NT2/D1 (cell line): ENCODE data around the gene ACACA.

Experiments used
- DNase-seq: peaks from one replicate; pipeline ENCODE4 v3.0.0-alpha.2; 2011; ENCODE audit warnings: low read depth, low spot score
- H3K27me3 ChIP-seq: 2 replicates; pipeline ENCODE4 v1.6.0; 2011; ENCODE audit warnings: mild to moderate bottlenecking; ENCODE audit not compliant: insufficient read length, insufficient read depth
- H3K36me3 ChIP-seq: 2 replicates; pipeline ENCODE4 v1.6.1; 2011; ENCODE audit warnings: mild to moderate bottlenecking, low read length, mixed read lengths; ENCODE audit not compliant: insufficient read depth, insufficient read length
- H3K4me1 ChIP-seq: 2 replicates; pipeline ENCODE4 v1.5.1; 2011; ENCODE audit not compliant: insufficient read depth, insufficient read length
- H3K4me3 ChIP-seq: 2 replicates; pipeline ENCODE4 v1.5.1; 2011; ENCODE audit warnings: low read depth; ENCODE audit not compliant: insufficient read length
- H3K9ac ChIP-seq: 2 replicates; pipeline ENCODE4 v1.6.0; 2011; ENCODE audit warnings: low read depth; ENCODE audit not compliant: insufficient read length
- H3K9me3 ChIP-seq: 2 replicates; pipeline ENCODE4 v1.5.1; 2011; ENCODE audit warnings: mild to moderate bottlenecking, low read length; ENCODE audit not compliant: insufficient read depth
- SUZ12 ChIP-seq: IDR thresholded peaks from 2 replicates; pipeline ENCODE4 v1.6.1; 2011; ENCODE audit not compliant: insufficient read length, insufficient read depth; ENCODE audit errors: extremely low read depth
- YY1 ChIP-seq: IDR thresholded peaks from 2 replicates; pipeline ENCODE4 v1.6.1; 2011; ENCODE audit not compliant: insufficient read length, insufficient read depth
- ZNF274 ChIP-seq: IDR thresholded peaks from 2 replicates; pipeline ENCODE4 v1.6.1; 2011; ENCODE audit warnings: mild to moderate bottlenecking, low read depth, low read length

The ACACA gene

GRCh38 chr17:37286430-37286829, 120.2 kb downstream of the ACACA start:
- Histone ChIP-seq H3K27me3 (no peaks in the 10 kb centered on the region), H3K9ac (no peak overlapping the region), H3K9me3 (no peaks in the 10 kb centered on the region), H3K4me3 (no peak overlapping the region), H3K4me1 (no peaks in the 10 kb centered on the region), H3K36me3 (peaks cover 22% of the 10 kb centered on the region)
- no peak for DNase-seq
- TF ChIP-seq SUZ12 (no peak), YY1 (no peak), ZNF274 (no peak)

GRCh38 chr17:37284191-37284590, 122.4 kb downstream of the ACACA start:
- no peaks in the 10 kb centered on the region for H3K9me3 ChIP-seq
- no peak overlapping the region for H3K9ac ChIP-seq
- H3K27me3 ChIP-seq: no peaks in the 10 kb centered on the region
- TF ChIP-seq YY1 (no peak), SUZ12 (no peak), ZNF274 (no peak)
- no peaks in the 10 kb centered on the region for H3K4me1 ChIP-seq
- no peak overlapping the region for H3K4me3 ChIP-seq
- peaks cover 28% of the 10 kb centered on the region for H3K36me3 ChIP-seq
- DNase-seq: no peak

GRCh38 chr17:37283414-37283961, 123.1 kb downstream of the ACACA start:
- Histone ChIP-seq H3K36me3 (peaks cover 28% of the 10 kb centered on the region), H3K27me3 (no peaks in the 10 kb centered on the region), H3K4me1 (no peaks in the 10 kb centered on the region), H3K9me3 (no peaks in the 10 kb centered on the region), H3K4me3 (no peak overlapping the region), H3K9ac (no peak overlapping the region)
- DNase-seq: no peak
- TF ChIP-seq ZNF274: no peak
- no peak for TF ChIP-seq YY1
- TF ChIP-seq SUZ12: no peak

GRCh38 chr17:37280841-37281240, 125.8 kb downstream of the ACACA start:
- no peak for DNase-seq
- no peaks in the 10 kb centered on the region for H3K9me3 ChIP-seq
- TF ChIP-seq ZNF274 (no peak), SUZ12 (no peak), YY1 (no peak)
- peaks cover 45% of the 10 kb centered on the region for H3K36me3 ChIP-seq
- no peaks in the 10 kb centered on the region for H3K27me3 ChIP-seq
- no peaks in the 10 kb centered on the region for H3K4me1 ChIP-seq
- no peak overlapping the region for H3K9ac ChIP-seq
- H3K4me3 ChIP-seq: no peak overlapping the region

- no peak overlapping the region for H3K4me3 ChIP-seq
- no peak for TF ChIP-seq YY1
- TF ChIP-seq SUZ12: no peak
- TF ChIP-seq ZNF274: no peak
- no peaks in the 10 kb centered on the region for H3K27me3 ChIP-seq
- peaks cover 52% of the 10 kb centered on the region for H3K36me3 ChIP-seq
- H3K9me3 ChIP-seq: no peaks in the 10 kb centered on the region
- H3K9ac ChIP-seq: no peak overlapping the region
- DNase-seq: no peak
- no peaks in the 10 kb centered on the region for H3K4me1 ChIP-seq
These were observed 128.3 kb downstream of the ACACA start for GRCh38 chr17:37278247-37278894.

GRCh38 chr17:37276475-37276874, 130.2 kb downstream of the ACACA start:
- H3K4me3 ChIP-seq: no peak overlapping the region
- no peaks in the 10 kb centered on the region for H3K9me3 ChIP-seq
- no peaks in the 10 kb centered on the region for H3K27me3 ChIP-seq
- TF ChIP-seq ZNF274: no peak
- no peak for TF ChIP-seq SUZ12
- no peak for TF ChIP-seq YY1
- H3K36me3 ChIP-seq: peaks cover 42% of the 10 kb centered on the region
- no peak for DNase-seq
- H3K4me1 ChIP-seq: no peaks in the 10 kb centered on the region
- no peak overlapping the region for H3K9ac ChIP-seq

GRCh38 chr17:37274461-37274860, 132.2 kb downstream of the ACACA start:
- H3K36me3 ChIP-seq: peaks cover 46% of the 10 kb centered on the region
- TF ChIP-seq YY1: no peak
- TF ChIP-seq ZNF274: no peak
- no peak for TF ChIP-seq SUZ12
- no peaks in the 10 kb centered on the region for H3K9me3 ChIP-seq
- H3K4me3 ChIP-seq: no peak overlapping the region
- DNase-seq: no peak
- no peak overlapping the region for H3K9ac ChIP-seq
- H3K4me1 ChIP-seq: no peaks in the 10 kb centered on the region
- H3K27me3 ChIP-seq: no peaks in the 10 kb centered on the region
